ENCODE results near the gene SLC30A7.

SLC30A7 gene

DNA sequence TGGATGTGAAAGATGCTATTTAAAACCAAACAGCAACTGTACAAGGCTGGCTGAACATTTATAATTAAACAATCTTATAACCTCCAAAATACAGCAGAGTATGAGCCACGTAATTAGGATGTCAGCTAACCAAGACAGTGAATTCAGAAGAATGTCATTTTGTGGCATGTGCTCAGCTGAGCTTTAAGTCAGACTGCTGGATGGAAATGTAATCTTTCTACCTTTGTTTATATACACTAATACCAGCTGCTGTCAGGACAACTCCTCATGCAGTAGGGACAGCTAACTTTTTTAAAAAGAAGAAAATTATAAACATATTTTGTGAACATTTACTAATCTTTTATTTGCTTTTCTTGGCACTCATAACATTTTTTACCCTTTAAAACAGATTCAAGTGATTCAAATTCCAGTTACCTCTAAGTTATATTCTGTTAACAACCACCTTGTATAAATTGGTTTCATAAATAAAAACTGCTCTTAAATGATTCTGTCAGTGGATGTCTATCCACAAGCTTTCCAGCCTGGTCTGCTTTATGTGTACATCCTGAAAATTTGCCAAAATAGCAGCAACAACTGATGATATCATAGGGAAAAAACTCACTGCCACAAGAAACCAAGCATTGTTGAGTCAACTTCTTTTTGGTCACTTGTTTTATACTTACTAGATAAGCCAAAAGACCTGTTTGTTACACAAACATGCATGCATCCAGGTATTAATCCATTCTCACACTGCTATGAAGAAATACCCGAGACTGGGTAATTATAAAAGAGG lies 93.6 kb downstream of the SLC30A7 start:
- H2AFZ ChIP-seq (ENCODE audit: low read length) = no peak overlapping the region
- H3K36me3 ChIP-seq (ENCODE audit: insufficient read depth, low read length) = peaks cover 43% of the 10 kb centered on the region
- H3K9me2 ChIP-seq (ENCODE audit: low read depth, low read length) = no peaks in the 10 kb centered on the region
- H3K27me3 ChIP-seq (ENCODE audit: insufficient read depth, low read length) = no peaks in the 10 kb centered on the region
- H3K4me1 ChIP-seq (ENCODE audit: insufficient read depth, low read length, severe bottlenecking) = no peaks in the 10 kb centered on the region
- no peaks in the 10 kb centered on the region for H3K9me3 ChIP-seq (ENCODE audit: low read length)
- H4K20me1 ChIP-seq (ENCODE audit: insufficient read depth, low read length) = no peaks in the 10 kb centered on the region
- H3F3A ChIP-seq (ENCODE audit: insufficient read depth, low read length) = no peaks in the 10 kb centered on the region
- H3K79me2 ChIP-seq (ENCODE audit: insufficient read depth, low read length) = no peaks in the 10 kb centered on the region
- no peak overlapping the region for H3K4me3 ChIP-seq (ENCODE audit: low read depth, low read length, poor library complexity, severe bottlenecking)
- TF ChIP-seq, protein P1, sequence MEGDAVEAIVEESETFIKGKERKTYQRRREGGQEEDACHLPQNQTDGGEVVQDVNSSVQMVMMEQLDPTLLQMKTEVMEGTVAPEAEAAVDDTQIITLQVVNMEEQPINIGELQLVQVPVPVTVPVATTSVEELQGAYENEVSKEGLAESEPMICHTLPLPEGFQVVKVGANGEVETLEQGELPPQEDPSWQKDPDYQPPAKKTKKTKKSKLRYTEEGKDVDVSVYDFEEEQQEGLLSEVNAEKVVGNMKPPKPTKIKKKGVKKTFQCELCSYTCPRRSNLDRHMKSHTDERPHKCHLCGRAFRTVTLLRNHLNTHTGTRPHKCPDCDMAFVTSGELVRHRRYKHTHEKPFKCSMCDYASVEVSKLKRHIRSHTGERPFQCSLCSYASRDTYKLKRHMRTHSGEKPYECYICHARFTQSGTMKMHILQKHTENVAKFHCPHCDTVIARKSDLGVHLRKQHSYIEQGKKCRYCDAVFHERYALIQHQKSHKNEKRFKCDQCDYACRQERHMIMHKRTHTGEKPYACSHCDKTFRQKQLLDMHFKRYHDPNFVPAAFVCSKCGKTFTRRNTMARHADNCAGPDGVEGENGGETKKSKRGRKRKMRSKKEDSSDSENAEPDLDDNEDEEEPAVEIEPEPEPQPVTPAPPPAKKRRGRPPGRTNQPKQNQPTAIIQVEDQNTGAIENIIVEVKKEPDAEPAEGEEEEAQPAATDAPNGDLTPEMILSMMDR (IDR thresholded peaks at IDR 0.05; ENCODE audit: low read length) = no peak
- TF ChIP-seq EZH2 (IDR thresholded peaks at IDR 0.05; ENCODE audit: borderline replicate concordance, low read length) = no peak
- H3K4me2 ChIP-seq (ENCODE audit: low read length) = no peak overlapping the region
- no peak overlapping the region for H3K9ac ChIP-seq (ENCODE audit: low read length)
- H3K27ac ChIP-seq (ENCODE audit: low read depth, low read length, poor library complexity, severe bottlenecking) = no peak overlapping the region

DNA sequence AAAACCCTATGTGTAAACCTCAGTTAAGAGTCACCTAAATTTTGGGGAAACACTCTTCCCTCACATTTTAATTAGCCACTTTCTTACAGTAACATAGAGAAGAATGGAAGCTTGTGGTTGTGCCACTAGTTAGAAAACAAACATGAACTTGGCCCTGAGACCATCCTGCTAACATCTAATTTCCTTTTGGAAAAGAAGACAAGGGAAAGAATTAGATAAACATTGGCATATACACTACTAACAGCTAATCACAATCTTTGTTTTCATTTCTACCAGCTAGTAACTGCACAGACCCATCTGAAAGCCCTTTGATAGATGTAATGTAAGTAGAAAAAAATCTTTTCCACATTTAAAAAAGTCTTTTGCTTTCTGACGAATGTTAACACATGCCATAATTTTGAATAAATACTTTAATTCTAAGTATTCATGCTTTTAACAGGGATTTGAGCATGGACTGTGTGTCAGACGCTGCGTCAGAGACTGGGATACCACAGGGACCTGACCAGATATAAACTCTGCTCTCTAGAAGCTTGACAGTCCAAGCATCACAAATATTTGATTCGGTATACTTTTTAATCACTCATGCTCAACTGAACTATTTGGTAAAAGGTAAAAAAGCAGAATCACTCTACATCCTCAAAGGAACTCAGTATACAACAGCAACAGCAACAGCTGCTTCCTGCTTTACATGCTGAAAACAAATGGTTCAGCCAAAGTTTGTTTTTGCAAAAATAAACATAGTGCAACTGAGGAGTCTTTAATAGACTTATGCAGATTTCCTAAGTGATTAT lies 99.5 kb downstream of the SLC30A7 start:
- Histone ChIP-seq H3K79me2 (ENCODE audit: insufficient read depth, low read length) (no peaks in the 10 kb centered on the region), H3K4me2 (ENCODE audit: low read length) (no peak overlapping the region), H3K4me1 (ENCODE audit: insufficient read depth, low read length, severe bottlenecking) (no peaks in the 10 kb centered on the region), H3K4me3 (ENCODE audit: low read depth, low read length, poor library complexity, severe bottlenecking) (no peak overlapping the region), H3K9me2 (ENCODE audit: low read depth, low read length) (no peaks in the 10 kb centered on the region), H3K36me3 (ENCODE audit: insufficient read depth, low read length) (peaks cover 59% of the 10 kb centered on the region), H2AFZ (ENCODE audit: low read length) (no peak overlapping the region), H3K9me3 (ENCODE audit: low read length) (no peaks in the 10 kb centered on the region), H3K27ac (ENCODE audit: low read depth, low read length, poor library complexity, severe bottlenecking) (peak overlapping the region; percentile 4), H3F3A (ENCODE audit: insufficient read depth, low read length) (no peaks in the 10 kb centered on the region), H3K9ac (ENCODE audit: low read length) (no peak overlapping the region), H3K27me3 (ENCODE audit: insufficient read depth, low read length) (no peaks in the 10 kb centered on the region), H4K20me1 (ENCODE audit: insufficient read depth, low read length) (no peaks in the 10 kb centered on the region)
- no peak for TF ChIP-seq EZH2 (IDR thresholded peaks at IDR 0.05; ENCODE audit: borderline replicate concordance, low read length)
- TF ChIP-seq, protein P1 (IDR thresholded peaks at IDR 0.05; ENCODE audit: low read length) = no peak

DNA sequence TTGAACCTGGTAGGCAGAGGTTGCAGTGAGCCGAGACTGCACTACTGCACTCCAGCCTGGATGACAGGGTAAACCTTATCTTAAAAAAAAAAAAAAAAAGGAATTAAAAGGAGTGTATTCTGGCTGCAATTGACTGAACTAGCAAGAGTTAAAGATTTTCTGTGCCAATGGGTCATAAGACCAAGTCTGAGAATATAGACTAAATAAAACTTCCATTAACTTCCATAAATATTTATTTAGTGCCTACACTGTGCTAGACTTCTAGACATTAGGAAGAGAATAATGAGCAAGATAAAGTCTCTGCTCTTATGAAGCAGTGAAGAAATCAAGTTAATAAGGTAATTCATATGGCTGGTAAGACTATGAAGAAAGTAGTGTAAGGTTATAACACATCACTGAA lies 102.5 kb downstream of the SLC30A7 start:
- TF ChIP-seq, protein P1 (IDR thresholded peaks at IDR 0.05; ENCODE audit: low read length) = no peak
- no peak for TF ChIP-seq EZH2 (IDR thresholded peaks at IDR 0.05; ENCODE audit: borderline replicate concordance, low read length)
- no peaks in the 10 kb centered on the region for H3K79me2 ChIP-seq (ENCODE audit: insufficient read depth, low read length)

More for the DNA sequence above, 102.5 kb downstream of the SLC30A7 start:
- Histone ChIP-seq H3K36me3 (ENCODE audit: insufficient read depth, low read length) (peaks cover 56% of the 10 kb centered on the region), H3K4me2 (ENCODE audit: low read length) (no peak overlapping the region), H3K27me3 (ENCODE audit: insufficient read depth, low read length) (no peaks in the 10 kb centered on the region), H3K4me1 (ENCODE audit: insufficient read depth, low read length, severe bottlenecking) (no peaks in the 10 kb centered on the region), H3K27ac (ENCODE audit: low read depth, low read length, poor library complexity, severe bottlenecking) (no peak overlapping the region), H3K9me3 (ENCODE audit: low read length) (no peaks in the 10 kb centered on the region), H3F3A (ENCODE audit: insufficient read depth, low read length) (no peaks in the 10 kb centered on the region; the same call in 1 of the 2 replicates), H3K9ac (ENCODE audit: low read length) (no peak overlapping the region), H3K9me2 (ENCODE audit: low read depth, low read length) (no peaks in the 10 kb centered on the region), H4K20me1 (ENCODE audit: insufficient read depth, low read length) (no peaks in the 10 kb centered on the region), H2AFZ (ENCODE audit: low read length) (no peak overlapping the region), H3K4me3 (ENCODE audit: low read depth, low read length, poor library complexity, severe bottlenecking) (no peak overlapping the region)

Data from OCI-LY1 (cell line).